H1 (cell line): ENCODE data around the gene GPR180. TPM values are rescaled to one million over a fixed set of nuclear protein-coding genes. Genes with fewer than 3 reads are reported as not detected.

Experiments
- CTCF ChIA-PET: fragments of 300-600 bp; sonication (Branson Sonifier 250); formaldehyde crosslinking; loops from one replicate; lab custom pipeline; 2021; ENCODE audit not compliant: partially characterized antibody; lab: Charles Lee
- POLR2A ChIA-PET: fragments of 300-600 bp; sonication (Branson Sonifier 250); formaldehyde crosslinking; loops from one replicate; lab custom pipeline; 2021; ENCODE audit warnings: inconsistent platforms; ENCODE audit not compliant: partially characterized antibody; lab: Charles Lee
- DNase-seq, 2 experiments: peaks; one replicate each; pipeline versions ENCODE4 v3.0.0 to v3.0.0-alpha.2; 2010 to 2022; ENCODE audit warnings: low spot score in 2 of 2, low read depth in 1 of 2, mixed read lengths in 1 of 2
- FAIRE-seq: peaks from 2 replicates; lab custom pipeline; 2011; peaks lifted over from hg19 to GRCh38; lab: Jason Lieb, UNC
- H2AFZ ChIP-seq: 2 replicates; pipeline ENCODE4 v1.8.1; 2012; ENCODE audit warnings: low read length, inconsistent platforms
- H2AK5ac ChIP-seq: 2 replicates; pipeline ENCODE4 v1.6.1; 2013; ENCODE audit warnings: low read depth, low read length
- H2BK120ac ChIP-seq: replicated peaks from 2 replicates; pipeline ENCODE3; 2013; ENCODE audit warnings: low read depth, low read length, inconsistent platforms
- H2BK12ac ChIP-seq: 2 replicates; pipeline ENCODE4 v1.6.1; 2013; ENCODE audit warnings: low read depth, low read length
- H2BK15ac ChIP-seq: 2 replicates; pipeline ENCODE4 v1.6.1; 2013; ENCODE audit warnings: low read length
- H2BK20ac ChIP-seq: 2 replicates; pipeline ENCODE4 v1.6.1; 2013; ENCODE audit warnings: low read length
- H2BK5ac ChIP-seq: 2 replicates; pipeline ENCODE4 v1.6.1; 2013; ENCODE audit warnings: low read depth, low read length
- H3K14ac ChIP-seq: 2 replicates; pipeline ENCODE4 v1.6.1; 2013; ENCODE audit warnings: inconsistent platforms; ENCODE audit not compliant: insufficient read length
- H3K18ac ChIP-seq: 2 replicates; pipeline ENCODE4 v1.6.1; 2013; ENCODE audit warnings: low read length; ENCODE audit errors: extremely low read depth
- H3K23ac ChIP-seq: 2 replicates; pipeline ENCODE4 v1.6.1; 2013; ENCODE audit warnings: inconsistent platforms; ENCODE audit not compliant: insufficient read length
- H3K23me2 ChIP-seq: 2 replicates; pipeline ENCODE4 v1.6.1; 2013; ENCODE audit warnings: low read depth, low read length
- H3K27ac ChIP-seq: 2 replicates; pipeline ENCODE4 v1.6.1; 2011; ENCODE audit warnings: low read depth, low read length, inconsistent platforms
- H3K27me3 ChIP-seq, 4 experiments: replicated peaks in 1 of 4; 1 replicate in 1 of 4; 2 replicates in 3 of 4; pipeline versions ENCODE4 v1.6.1 to v1.8.1; 2011 to 2013; ENCODE audit warnings: low read length in 3 of 4, mild to moderate bottlenecking in 3 of 4, inconsistent platforms in 2 of 4, mixed read lengths in 2 of 4, moderate library complexity in 1 of 4; ENCODE audit not compliant: control insufficient read depth in 3 of 4, insufficient read depth in 3 of 4; ENCODE audit errors: extremely low read depth in 1 of 4
- H3K36me3 ChIP-seq, 4 experiments: 2 replicates each; pipeline versions ENCODE4 v1.6.1 to v1.8.1; 2011 to 2013; ENCODE audit warnings: mild to moderate bottlenecking in 4 of 4, low read length in 3 of 4, moderate library complexity in 2 of 4, control low read depth in 1 of 4, inconsistent platforms in 1 of 4; ENCODE audit not compliant: insufficient read depth in 4 of 4, control insufficient read depth in 2 of 4
- H3K4ac ChIP-seq: replicated peaks from 2 replicates; pipeline ENCODE3; 2013; ENCODE audit warnings: low read length, low read depth, mixed read lengths, inconsistent platforms; ENCODE audit not compliant: insufficient read length
- H3K4me1 ChIP-seq, 4 experiments: replicated peaks in 1 of 4; 1 replicate in 1 of 4; 2 replicates in 3 of 4; pipeline versions ENCODE4 v1.6.1 to v1.8.1; 2011 to 2013; ENCODE audit warnings: low read length in 3 of 4, inconsistent platforms in 2 of 4, mixed read lengths in 1 of 4; ENCODE audit not compliant: insufficient read depth in 4 of 4, control insufficient read depth in 3 of 4
- H3K4me2 ChIP-seq, 2 experiments: 2 replicates each; pipeline versions ENCODE4 v1.6.1 to v1.8.1; 2011 to 2013; ENCODE audit warnings: low read depth in 2 of 2, low read length in 2 of 2, control low read depth in 1 of 2, inconsistent platforms in 1 of 2, mild to moderate bottlenecking in 1 of 2; ENCODE audit not compliant: insufficient read depth in 1 of 2
- H3K4me3 ChIP-seq, 4 experiments: fragments of 200-600, 300-600 bp in 1 of 4; sonication (generic), shearing (Covaris generic), sonication (Bioruptor Twin) in 1 of 4; 2 replicates each; pipeline versions ENCODE4 v1.5.1 to v1.8.1; 2011 to 2016; ENCODE audit warnings: low read length in 4 of 4, low read depth in 3 of 4, control low read depth in 2 of 4, inconsistent platforms in 2 of 4, mild to moderate bottlenecking in 2 of 4, mixed read lengths in 1 of 4, moderate library complexity in 1 of 4; ENCODE audit not compliant: insufficient read depth in 2 of 4; ENCODE audit errors: extremely low read depth in 1 of 4
- H3K56ac ChIP-seq: replicated peaks from 2 replicates; pipeline ENCODE3; 2013; ENCODE audit warnings: low read depth, mild to moderate bottlenecking, mixed read lengths, low read length, inconsistent platforms; ENCODE audit not compliant: insufficient read length
- H3K79me1 ChIP-seq: 2 replicates; pipeline ENCODE4 v1.6.1; 2013; ENCODE audit warnings: low read depth, low read length, control low read depth
- H3K79me2 ChIP-seq, 2 experiments: 2 replicates each; pipeline versions ENCODE4 v1.6.1 to v1.8.1; 2012 to 2013; ENCODE audit warnings: low read length in 2 of 2, mild to moderate bottlenecking in 2 of 2, inconsistent platforms in 1 of 2; ENCODE audit not compliant: insufficient read depth in 2 of 2, control insufficient read depth in 1 of 2
- H3K9ac ChIP-seq, 4 experiments: replicated peaks in 1 of 4; 1 replicate in 1 of 4; 2 replicates in 3 of 4; pipeline versions ENCODE4 v1.6.1 to v1.8.1; 2011 to 2013; ENCODE audit warnings: low read depth in 3 of 4, low read length in 3 of 4, control low read depth in 2 of 4, mild to moderate bottlenecking in 2 of 4, moderate library complexity in 2 of 4, inconsistent platforms in 1 of 4; ENCODE audit errors: extremely low read depth in 1 of 4
- H3K9me3 ChIP-seq, 2 experiments: 2 replicates each; pipeline versions ENCODE4 v1.6.1 to v1.8.1; 2012 to 2013; ENCODE audit warnings: mild to moderate bottlenecking in 2 of 2, moderate library complexity in 2 of 2, control low read depth in 1 of 2, inconsistent platforms in 1 of 2, low read depth in 1 of 2, low read length in 1 of 2, mixed read lengths in 1 of 2; ENCODE audit not compliant: insufficient read depth in 2 of 2
- H4K20me1 ChIP-seq, 2 experiments: replicated peaks in 1 of 2; 2 replicates each; pipeline versions ENCODE3 to v1.8.1; 2011 to 2013; ENCODE audit warnings: inconsistent platforms in 2 of 2, low read length in 2 of 2, mild to moderate bottlenecking in 1 of 2; ENCODE audit not compliant: insufficient read depth in 2 of 2, control insufficient read depth in 1 of 2
- H4K5ac ChIP-seq: 2 replicates; pipeline ENCODE4 v1.6.1; 2013; ENCODE audit warnings: low read length, low read depth, mixed read lengths, inconsistent platforms; ENCODE audit not compliant: insufficient read length
- H4K8ac ChIP-seq: 2 replicates; pipeline ENCODE4 v1.8.0; 2013; ENCODE audit warnings: mild to moderate bottlenecking, moderate library complexity, low read length, inconsistent platforms; ENCODE audit not compliant: insufficient read depth; ENCODE audit errors: extremely low read depth
- H4K91ac ChIP-seq: replicated peaks from 2 replicates; pipeline ENCODE3; 2013; ENCODE audit warnings: low read length, mixed read lengths, inconsistent platforms; ENCODE audit not compliant: insufficient read length
- EP300 ChIP-seq, 2 experiments: IDR thresholded peaks; 1 replicate in 1 of 2; 2 replicates in 1 of 2; pipeline ENCODE4 v1.6.1; 2011 to 2012; ENCODE audit warnings: low read depth in 2 of 2, low read length in 2 of 2, mild to moderate bottlenecking in 2 of 2, borderline replicate concordance in 1 of 2, inconsistent platforms in 1 of 2, moderate library complexity in 1 of 2
- GTF2F1 ChIP-seq: IDR thresholded peaks from 2 replicates; pipeline ENCODE4 v1.6.1; 2012; ENCODE audit warnings: low read depth, low read length, improper control_type of control experiment, borderline replicate concordance
- HDAC2 ChIP-seq, 2 experiments: fragments of 300-600 bp in 1 of 2; sonication (generic) in 1 of 2; IDR thresholded peaks; 2 replicates each; pipeline ENCODE4 v1.6.1; 2011 to 2012; ENCODE audit warnings: low read depth in 2 of 2, low read length in 2 of 2, mild to moderate bottlenecking in 2 of 2, moderate library complexity in 2 of 2, borderline replicate concordance in 1 of 2, inconsistent platforms in 1 of 2
- POU5F1 ChIP-seq: IDR thresholded peaks from 2 replicates; pipeline ENCODE4 v1.6.1; 2011; ENCODE audit warnings: low read depth, mild to moderate bottlenecking, low read length, moderate library complexity
- RFX5 ChIP-seq: IDR thresholded peaks from 2 replicates; pipeline ENCODE4 v1.6.1; 2011; ENCODE audit warnings: low read depth, low read length, improper control_type of control experiment, borderline replicate concordance
- RNF2 ChIP-seq: fragments of 200-900, 300-1000 bp; sonication (generic); IDR thresholded peaks from 2 replicates; pipeline ENCODE4 v1.7.1; 2016; ENCODE audit warnings: borderline replicate concordance, low read depth, mild to moderate bottlenecking, antibody characterized with exemption, low read length; ENCODE audit not compliant: poor library complexity, severe bottlenecking; ENCODE audit errors: missing control alignments
- RXRA ChIP-seq: IDR thresholded peaks from 2 replicates; pipeline ENCODE4 v1.6.1; 2011; ENCODE audit warnings: low read depth, mild to moderate bottlenecking, low read length, moderate library complexity; ENCODE audit not compliant: insufficient read depth
- SIRT6 ChIP-seq: IDR thresholded peaks from one replicate; pipeline ENCODE4 v1.7.1; 2012; ENCODE audit warnings: low read length, inconsistent platforms
- SIX5 ChIP-seq: IDR thresholded peaks from 2 replicates; pipeline ENCODE4 v1.6.1; 2011; ENCODE audit warnings: mild to moderate bottlenecking, low read depth, low read length
- SP4 ChIP-seq: IDR thresholded peaks from 2 replicates; pipeline ENCODE4 v1.6.1; 2012; ENCODE audit warnings: low read length, inconsistent platforms
- TAF1 ChIP-seq: IDR thresholded peaks from 2 replicates; pipeline ENCODE4 v1.6.1; 2011; ENCODE audit warnings: mild to moderate bottlenecking, low read depth, low read length
- TBP ChIP-seq: IDR thresholded peaks from 2 replicates; pipeline ENCODE4 v1.6.1; 2011; ENCODE audit warnings: low read depth, low read length, improper control_type of control experiment
- TEAD4 ChIP-seq: IDR thresholded peaks from 2 replicates; pipeline ENCODE4 v1.6.1; 2012; ENCODE audit warnings: low read depth, low read length, inconsistent platforms, mixed read lengths
- ZNF274 ChIP-seq: IDR thresholded peaks from 2 replicates; pipeline ENCODE4 v1.7.0; 2012; ENCODE audit warnings: low read length, borderline replicate concordance; ENCODE audit errors: extremely low read depth
- WGBS, 2 experiments: shearing (Covaris generic) in 1 of 2; methylation state at CpG; one replicate each; pipeline versions ENCODE4 v1.1.6 to v1.1.7; 2013 to 2015; ENCODE audit warnings: low lambda C conversion rate in 2 of 2, mixed read lengths in 2 of 2, inconsistent platforms in 1 of 2, low coverage in 1 of 2, missing lambda C conversion rate in 1 of 2; ENCODE audit not compliant: insufficient replicate concordance in 2 of 2, insufficient coverage in 1 of 2, insufficient read length in 1 of 2; ENCODE audit errors: extremely low coverage in 1 of 2, missing lambda C conversion rate in 1 of 2; 5-methylcytosine and 5-hydroxymethylcytosine counted together
- polyA plus RNA-seq, 7 experiments: library from polyadenylated mRNA; depleted of rRNA in 3 of 7; stranded (reverse) in 5 of 7; unstranded in 2 of 7; fragments of >200 nt in 5 of 7; fragments of 200-250 nt in 2 of 7; gene quantifications; 1 replicate in 5 of 7; 2 replicates in 1 of 7; 4 replicates in 1 of 7; pipeline versions ENCODE4 v1.2.1 to v1.2.3, GENCODE V29; 2011 to 2013; ENCODE audit warnings: missing spikeins in 2 of 7, mixed read lengths in 2 of 7
- total RNA-seq: library from RNA; stranded (reverse); fragmentation: NEBNext Ultra II Directional; extraction: Animal tissue kit (Norgen Biotek cat#: 25700); gene quantifications from 2 replicates; pipeline ENCODE4 v1.2.1, GENCODE V29; 2021

Gene GPR180
- total and polyA plus RNA-seq, 2 of the 8 experiments (the other 6 are each of a cell fraction or from before 2014, with no cell fraction given): 1.8 to 4.8 TPM

DNA sequence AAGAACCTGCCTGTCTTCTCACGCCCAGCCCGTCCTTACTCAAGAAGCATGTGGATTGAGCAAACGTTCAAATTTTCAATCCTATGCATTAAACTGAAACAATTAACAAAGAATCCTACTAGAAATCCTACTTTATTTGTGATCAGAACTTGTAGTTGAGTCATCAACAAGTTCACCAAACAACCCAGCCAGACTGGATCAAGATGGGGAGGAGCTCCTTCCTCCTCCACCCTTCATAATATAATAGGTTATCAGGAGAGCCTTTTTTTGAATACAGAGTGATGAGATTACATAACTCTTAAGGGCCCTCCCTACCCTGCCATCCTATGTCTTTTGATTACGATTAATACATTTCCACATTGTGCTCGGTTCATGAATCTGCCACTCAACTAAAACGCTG, 78.0 kb downstream of the GPR180 start:
- H3K79me1 ChIP-seq: no peaks in the 10 kb centered on the region
- H3K4me1 ChIP-seq: peaks cover 0 to 4% (median 2%) of the 10 kb centered on the region in 4 experiments; a peak in 3 of 7 replicates
- H3K36me3 ChIP-seq: no peaks in the 10 kb centered on the region
- H3K56ac ChIP-seq: no peak overlapping the region
- no peak overlapping the region for H2BK120ac ChIP-seq
- no peak overlapping the region for H3K14ac ChIP-seq
- CTCF ChIA-PET: interaction anchor here (0.7 to 1.2 kb wide), 6 partner anchors 18 to 476 kb away, joined by 3 to 5 read pairs (median 4); partner anchors contain the start of gene SOX21
- H3K27me3 ChIP-seq: no peaks in the 10 kb centered on the region
- FAIRE-seq (no peak), DNase-seq (no peak)
- H3K18ac ChIP-seq: no peak overlapping the region
- H3K4ac ChIP-seq: no peak overlapping the region
- no peak overlapping the region for H3K27ac ChIP-seq
- H3K4me2 ChIP-seq: no peak overlapping the region
- H3K23ac ChIP-seq: no peak overlapping the region
- H4K20me1 ChIP-seq: no peaks in the 10 kb centered on the region
- 0 out of 2 replicates have a peak, but pooled peaks cover 2% of the 10 kb centered on the region for H3K23me2 ChIP-seq
- H3K79me2 ChIP-seq: no peaks in the 10 kb centered on the region
- H2AK5ac ChIP-seq: no peak overlapping the region
- no peak overlapping the region for H4K8ac ChIP-seq
- H2AFZ ChIP-seq: no peak overlapping the region
- no peak overlapping the region for H3K4me3 ChIP-seq
- no peaks in the 10 kb centered on the region for H3K9me3 ChIP-seq
- no peak overlapping the region for H2BK12ac ChIP-seq
- H3K9ac ChIP-seq: no peak overlapping the region
- no peak overlapping the region for H4K91ac ChIP-seq
- no peak overlapping the region for H2BK5ac ChIP-seq
- H4K5ac ChIP-seq: no peak overlapping the region
- POLR2A ChIA-PET: interaction anchor here (0.9 kb wide), 1 partner anchor 14 kb away, joined by 3 read pairs; no protein-coding TSS in a partner anchor
- H2BK15ac ChIP-seq: no peak overlapping the region
- no peak overlapping the region for H2BK20ac ChIP-seq
- 96% methylated on average over 6 of the region's 6 CpGs; no CpG with 5 or more reads in 1 of the 2 experiments for WGBS, 2 experiments
- TF ChIP-seq SIRT6 (no peak), SIX5 (no peak), POU5F1 (no peak), TEAD4 (no peak), RFX5 (no peak), RNF2 (no peak), RXRA (no peak), ZNF274 (no peak), GTF2F1 (no peak), TBP (no peak), HDAC2 (IDR thresholded peaks at IDR 0.05; ENCODE audit: borderline replicate concordance in 1 of 2, low read depth in 2 of 2, low read length in 2 of 2) (no peak), EP300 (IDR thresholded peaks at IDR 0.05; ENCODE audit: borderline replicate concordance in 1 of 2, low read depth in 2 of 2, low read length in 2 of 2) (no peak), TAF1 (no peak), SP4 (no peak)
